ENCODE measurements around the gene CD79B. TPM values are rescaled to one million over a fixed set of nuclear protein-coding genes. Genes with fewer than 3 reads are reported as not detected.

Gene CD79B
- total RNA-seq, 1 donor from 2014 or later, result not detected

GRCh38 chr17:63967953-63968352 is 35.8 kb upstream of the CD79B start:
- H3K27me3 Mint-ChIP-seq (ENCODE audit: unreplicated experiment), result no peaks in the 10 kb centered on the region
- DNase-seq, result no peak
- peaks cover 3% of the 10 kb centered on the region for H3K9me3 Mint-ChIP-seq (ENCODE audit: unreplicated experiment)
- no peak for TF ChIP-seq CTCF (IDR thresholded peaks at IDR 0.05; ENCODE audit: partially characterized antibody, unreplicated experiment)
- H3K36me3 Mint-ChIP-seq (ENCODE audit: unreplicated experiment), result no peaks in the 10 kb centered on the region
- no peak overlapping the region for H3K4me3 Mint-ChIP-seq (ENCODE audit: unreplicated experiment)
- H3K4me1 Mint-ChIP-seq (ENCODE audit: low read depth, unreplicated experiment), result peaks cover 1% of the 10 kb centered on the region
- H3K27ac Mint-ChIP-seq (ENCODE audit: unreplicated experiment), result no peak overlapping the region

- no peaks in the 10 kb centered on the region for H3K9me3 Mint-ChIP-seq (ENCODE audit: unreplicated experiment)
- no peak for TF ChIP-seq CTCF (IDR thresholded peaks at IDR 0.05; ENCODE audit: partially characterized antibody, unreplicated experiment)
- no peak for DNase-seq
- H3K27ac Mint-ChIP-seq (ENCODE audit: unreplicated experiment), result no peak overlapping the region
- H3K27me3 Mint-ChIP-seq (ENCODE audit: unreplicated experiment), result no peaks in the 10 kb centered on the region
- no peaks in the 10 kb centered on the region for H3K36me3 Mint-ChIP-seq (ENCODE audit: unreplicated experiment)
- no peak overlapping the region for H3K4me3 Mint-ChIP-seq (ENCODE audit: unreplicated experiment)
- peaks cover 3% of the 10 kb centered on the region for H3K4me1 Mint-ChIP-seq (ENCODE audit: low read depth, unreplicated experiment)
These were observed 34.6 kb upstream of the CD79B start for GRCh38 chr17:63966646-63967264.

GRCh38 chr17:63963123-63963522 is 31.0 kb upstream of the CD79B start:
- Mint-ChIP-seq H3K4me1 (ENCODE audit: low read depth, unreplicated experiment) (peaks cover 7% of the 10 kb centered on the region), H3K36me3 (ENCODE audit: unreplicated experiment) (no peaks in the 10 kb centered on the region), H3K4me3 (ENCODE audit: unreplicated experiment) (no peak overlapping the region), H3K9me3 (ENCODE audit: unreplicated experiment) (peaks cover 2% of the 10 kb centered on the region), H3K27ac (ENCODE audit: unreplicated experiment) (no peak overlapping the region), H3K27me3 (ENCODE audit: unreplicated experiment) (no peaks in the 10 kb centered on the region)
- TF ChIP-seq CTCF (IDR thresholded peaks at IDR 0.05; ENCODE audit: partially characterized antibody, unreplicated experiment), result no peak
- DNase-seq, result no peak

- Mint-ChIP-seq H3K4me1 (ENCODE audit: low read depth, unreplicated experiment) (peaks cover 7% of the 10 kb centered on the region), H3K36me3 (ENCODE audit: unreplicated experiment) (no peaks in the 10 kb centered on the region), H3K4me3 (ENCODE audit: unreplicated experiment) (no peak overlapping the region), H3K9me3 (ENCODE audit: unreplicated experiment) (peaks cover 2% of the 10 kb centered on the region), H3K27ac (ENCODE audit: unreplicated experiment) (no peak overlapping the region), H3K27me3 (ENCODE audit: unreplicated experiment) (no peaks in the 10 kb centered on the region)
- no peak for DNase-seq
- TF ChIP-seq CTCF (IDR thresholded peaks at IDR 0.05; ENCODE audit: partially characterized antibody, unreplicated experiment), result no peak
These were observed 30.2 kb upstream of the CD79B start for GRCh38 chr17:63962298-63962744.

- DNase-seq, result peak; percentile 74
- no peaks in the 10 kb centered on the region for H3K36me3 Mint-ChIP-seq (ENCODE audit: unreplicated experiment)
- H3K4me3 Mint-ChIP-seq (ENCODE audit: unreplicated experiment), result peak overlapping the region; percentile 61
- H3K4me1 Mint-ChIP-seq (ENCODE audit: low read depth, unreplicated experiment), result peaks cover 7% of the 10 kb centered on the region
- peaks cover 2% of the 10 kb centered on the region for H3K9me3 Mint-ChIP-seq (ENCODE audit: unreplicated experiment)
- no peak overlapping the region for H3K27ac Mint-ChIP-seq (ENCODE audit: unreplicated experiment)
- no peaks in the 10 kb centered on the region for H3K27me3 Mint-ChIP-seq (ENCODE audit: unreplicated experiment)
- no peak for TF ChIP-seq CTCF (IDR thresholded peaks at IDR 0.05; ENCODE audit: partially characterized antibody, unreplicated experiment)
These were observed 29.5 kb upstream of the CD79B start for GRCh38 chr17:63961355-63962212.
